Activated CD4-positive, CD25-positive, alpha-beta regulatory T cell treated with anti-CD3 and anti-CD28 coated beads, Interleukin-2, amount 50 U/mL, for 72 hours (primary cell): Measurements from ENCODE around the gene ACVR2B.
A peak's percentile ranks its signal among the peaks of the same experiment; 100 is the strongest.
"Not testable (repeated sequence)": the region's sequence is repeated elsewhere in the genome, so short reads cannot be mapped to it uniquely, and the experiment has no call there.

Experiments used
- DNase-seq: peaks from one replicate; pipeline ENCODE4 v3.0.0; 2021

ACVR2B gene

DNA sequence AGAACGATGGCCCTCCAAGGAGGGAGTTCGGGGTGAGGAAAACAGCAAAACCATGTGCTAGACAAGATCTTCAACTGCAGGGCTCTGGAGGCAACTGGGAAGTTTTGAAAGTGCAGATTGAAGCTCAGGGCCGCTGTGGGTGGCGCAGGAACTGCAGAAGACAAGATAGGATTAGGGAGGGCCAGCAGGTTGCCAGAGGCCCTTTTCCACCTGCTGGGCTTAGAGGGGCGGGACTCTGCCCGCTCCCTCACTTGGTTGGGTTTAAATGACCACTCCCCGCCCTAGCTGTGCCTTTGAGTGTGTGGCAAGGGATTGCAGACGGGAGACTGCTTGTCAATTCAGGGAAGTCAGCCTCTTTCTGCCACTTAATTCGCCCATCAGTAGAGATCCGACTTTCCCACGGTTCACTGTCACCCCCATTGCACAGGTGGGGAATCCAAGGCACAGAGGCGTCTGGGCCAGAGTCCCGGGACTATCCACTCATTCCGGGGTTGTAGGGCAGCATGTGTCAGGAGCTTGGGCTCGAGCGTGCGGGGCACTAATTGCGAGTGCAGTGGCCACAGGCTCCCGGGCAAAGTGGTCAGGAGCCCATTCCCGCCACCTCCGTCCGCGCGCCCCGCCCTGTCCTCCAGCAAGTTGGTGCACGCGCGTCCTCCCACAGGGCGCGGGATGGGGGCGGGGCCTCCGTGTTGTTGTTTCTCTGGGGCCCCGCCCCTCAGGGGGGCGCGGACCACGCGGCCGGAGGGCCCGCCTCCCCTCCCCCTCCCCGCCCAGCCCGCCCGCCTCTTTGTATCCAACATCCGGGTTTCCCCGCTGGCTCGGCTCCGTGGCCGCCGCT lies at the start of gene ACVR2B:
Gene ACVR2B (plus strand): TSS at position 816 of the 838 bp plus-strand sequence. CDS start 433 bp downstream, outside the sequence.
- DNase-seq, result peak; percentile 70

DNA sequence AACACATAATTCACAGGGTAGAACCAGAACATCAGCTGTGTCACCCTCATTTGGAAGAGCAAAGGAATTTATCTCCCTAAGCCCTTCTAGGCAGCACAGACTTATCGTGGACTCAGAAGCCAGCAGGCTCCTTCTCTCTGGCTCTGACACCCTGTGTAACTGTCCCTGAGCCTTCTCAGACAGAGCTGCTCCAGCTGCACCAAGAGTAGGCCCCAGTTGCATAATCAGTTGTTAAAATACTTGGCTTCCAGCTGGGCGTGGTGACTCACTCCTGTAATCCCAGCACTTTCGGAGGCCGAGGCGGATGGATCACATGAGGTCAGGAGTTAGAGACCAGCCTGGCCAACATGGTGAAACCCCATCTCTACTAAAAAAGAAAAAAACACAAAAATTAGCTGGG lies 49.4 kb upstream of the ACVR2B start:
- DNase-seq, result no peak

GRCh38 chr3:38411591-38411990 lies 42.1 kb upstream of the ACVR2B start:
- no peak for DNase-seq

DNA sequence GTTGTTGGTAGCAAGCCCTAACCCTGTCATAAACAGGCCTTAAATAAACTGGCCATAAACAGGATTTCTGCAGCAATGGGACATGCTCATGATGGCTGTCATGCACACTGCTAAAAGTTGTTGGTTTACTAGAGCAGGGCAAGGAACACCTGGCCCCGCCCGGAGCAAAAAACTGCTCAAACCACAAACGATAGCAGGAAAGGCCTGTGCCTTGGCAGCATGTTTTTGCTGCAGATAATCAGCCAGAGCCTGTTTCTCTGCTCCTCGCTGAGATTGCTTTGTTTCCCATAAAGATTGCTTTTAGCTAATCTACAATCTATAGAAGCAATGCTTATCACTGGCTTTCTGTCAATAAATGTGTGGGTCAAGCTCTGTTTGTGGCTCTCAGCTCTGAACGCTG lies 32.9 kb upstream of the ACVR2B start:
- DNase-seq, result not testable (repeated sequence)

DNA sequence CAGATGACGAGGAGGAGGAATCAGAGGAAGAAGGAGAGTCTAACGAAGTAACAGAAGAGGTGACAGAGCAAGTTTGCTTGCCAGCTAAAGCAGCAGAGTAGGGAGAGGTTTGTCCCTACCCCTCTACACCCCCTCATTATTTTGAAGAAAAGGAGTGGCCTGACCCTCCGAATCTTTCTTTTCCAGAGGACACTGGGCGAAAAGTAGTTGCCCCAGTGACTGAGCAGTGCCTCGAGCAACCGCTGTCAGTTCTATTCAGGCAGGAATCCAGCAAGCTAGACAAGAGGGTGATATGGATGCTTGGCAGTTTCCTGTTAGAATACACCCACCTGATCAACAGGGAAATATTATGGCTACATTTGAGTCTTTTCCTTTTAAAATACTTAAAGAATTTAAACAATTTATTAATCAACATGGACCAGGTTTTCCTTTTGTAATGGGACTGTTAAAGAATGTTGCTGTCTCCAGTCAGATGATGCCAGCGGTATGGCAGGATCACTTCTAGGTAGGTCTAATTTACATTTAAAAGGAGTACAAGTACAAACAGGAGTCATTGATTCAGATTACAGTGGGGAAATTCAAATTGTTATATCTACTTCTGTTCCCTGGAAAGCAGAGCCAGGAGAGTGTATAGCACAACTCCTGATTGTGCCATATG lies 31.9 kb upstream of the ACVR2B start:
- DNase-seq, result no peak

DNA sequence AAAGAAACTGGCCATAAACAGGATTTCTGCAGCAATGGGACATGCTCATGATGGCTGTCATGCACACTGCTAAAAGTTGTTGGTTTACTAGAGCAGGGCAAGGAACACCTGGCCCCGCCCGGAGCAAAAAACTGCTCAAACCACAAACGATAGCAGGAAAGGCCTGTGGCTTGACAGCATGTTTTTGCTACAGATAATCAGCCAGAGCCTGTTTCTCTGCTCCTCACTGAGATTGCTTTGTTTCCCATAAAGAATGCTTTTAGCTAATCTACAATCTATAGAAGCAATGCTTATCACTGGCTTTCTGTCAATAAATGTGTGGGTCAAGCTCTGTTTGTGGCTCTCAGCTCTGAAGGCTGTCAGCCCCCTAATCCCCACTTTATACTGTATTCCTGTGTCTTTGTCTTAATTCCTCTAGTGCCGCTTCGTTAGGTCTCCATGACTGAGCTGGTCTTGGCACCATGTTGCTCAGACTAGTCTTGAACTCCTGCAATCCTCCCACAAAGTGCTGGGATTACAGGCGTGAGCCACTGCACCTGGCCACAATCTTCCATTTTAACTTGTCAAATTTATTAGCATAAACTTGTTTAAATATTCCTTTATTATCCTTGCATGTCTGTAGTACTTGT lies 26.8 kb upstream of the ACVR2B start:
- DNase-seq, result not testable (repeated sequence)

DNA sequence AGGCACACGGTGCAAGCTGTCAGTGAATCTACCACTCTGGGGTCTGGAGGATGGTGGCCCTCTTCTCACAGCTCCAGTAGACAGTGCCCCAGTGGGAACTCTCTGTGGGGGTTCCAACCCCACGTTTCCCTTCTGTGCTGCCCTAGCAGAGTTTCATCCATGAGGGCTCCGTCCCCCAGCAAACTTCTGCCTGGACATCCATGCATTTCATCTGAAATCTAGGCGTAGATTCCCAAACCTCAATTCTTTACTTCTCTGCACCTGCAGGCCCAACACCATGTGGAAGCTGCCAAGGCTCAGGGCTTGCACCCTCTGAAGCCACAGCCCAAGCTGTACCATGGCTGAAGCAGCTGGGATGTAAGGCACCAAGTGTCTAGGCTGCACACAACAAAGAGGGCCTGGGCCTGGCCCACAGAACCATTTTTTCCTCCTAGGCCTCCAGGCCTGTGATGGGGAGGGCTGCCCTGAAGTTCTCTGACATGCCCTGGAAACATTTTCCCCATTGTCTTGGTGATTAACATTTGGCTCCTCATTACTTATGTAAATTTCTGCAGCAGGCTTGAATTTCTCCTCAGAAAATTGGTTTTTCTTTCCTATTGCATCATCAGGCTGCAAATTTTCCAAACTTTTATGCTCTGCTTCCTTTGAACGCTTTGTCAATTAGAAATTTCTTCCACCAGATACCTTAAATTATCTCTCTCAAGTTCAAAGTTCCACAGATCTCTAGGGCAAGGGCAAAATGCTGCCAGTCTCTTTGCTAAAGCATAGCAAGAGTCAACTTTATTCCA lies 20.6 kb upstream of the ACVR2B start:
- DNase-seq, result not testable (repeated sequence)

DNA sequence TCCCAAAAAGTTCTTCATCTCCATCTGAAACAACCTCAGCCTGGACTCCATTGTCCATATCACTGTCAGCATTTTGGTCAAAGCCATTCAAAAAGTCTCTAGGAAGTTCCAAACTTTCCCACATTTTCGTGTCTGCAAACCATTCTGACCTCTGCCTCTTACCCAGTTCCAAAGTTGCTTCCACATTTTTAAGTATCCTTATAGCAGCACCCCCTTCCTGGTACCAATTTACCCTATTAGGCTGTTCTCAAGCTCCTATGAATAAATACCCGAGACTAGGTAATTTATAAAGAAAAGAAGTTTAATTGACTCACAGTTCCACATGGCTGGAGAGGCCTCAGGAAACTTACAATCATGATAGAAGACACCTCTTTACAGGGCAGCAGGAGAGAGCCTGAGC lies 20.0 kb upstream of the ACVR2B start:
- DNase-seq, result not testable (repeated sequence)

- DNase-seq, result not testable (repeated sequence)
Measured at GRCh38 chr3:38438436-38439069, 15.1 kb upstream of the ACVR2B start.

- not testable (repeated sequence) for DNase-seq
Measured at GRCh38 chr3:38443205-38443604, 10.5 kb upstream of the ACVR2B start.

- DNase-seq, result no peak
Measured at GRCh38 chr3:38446085-38446686, 7.5 kb upstream of the ACVR2B start.

DNA sequence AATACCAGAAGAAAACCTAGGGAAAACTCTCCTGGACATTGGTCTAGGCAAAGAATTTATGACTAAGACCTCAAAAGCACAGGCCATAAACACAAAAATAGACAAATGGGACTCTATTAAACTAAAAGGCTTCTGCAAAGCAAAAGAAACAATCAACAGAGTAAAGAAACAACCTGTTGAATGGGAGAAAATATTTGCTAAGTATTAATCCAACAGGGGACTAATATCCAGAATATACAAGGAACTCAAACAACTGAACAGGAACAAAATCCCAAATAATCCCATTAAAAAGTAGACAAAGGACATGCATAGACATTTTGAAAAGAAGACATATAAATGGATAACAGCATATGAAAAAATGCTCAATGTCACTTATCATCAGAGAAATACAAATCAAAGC lies 6.9 kb upstream of the ACVR2B start:
- no peak for DNase-seq

DNA sequence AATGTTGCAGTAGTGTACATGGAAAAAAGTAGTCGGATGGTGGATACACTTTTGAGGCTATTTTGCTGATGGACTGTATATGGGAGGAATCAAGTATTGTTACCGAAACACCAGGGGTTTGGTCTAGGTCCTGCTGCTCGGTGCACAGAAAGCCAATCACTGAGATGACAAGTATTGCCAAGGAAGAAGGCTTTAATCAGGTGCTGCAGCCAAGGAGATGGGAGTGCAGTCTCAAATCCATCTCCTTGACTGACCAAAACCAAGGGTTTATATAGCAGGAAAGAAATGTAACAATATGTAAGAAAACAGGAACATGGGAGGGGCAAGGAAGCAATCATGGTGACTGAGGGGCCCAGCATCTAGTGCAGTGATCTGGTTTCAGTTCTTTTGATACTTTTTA lies 2.8 kb upstream of the ACVR2B start:
- DNase-seq, result no peak

DNA sequence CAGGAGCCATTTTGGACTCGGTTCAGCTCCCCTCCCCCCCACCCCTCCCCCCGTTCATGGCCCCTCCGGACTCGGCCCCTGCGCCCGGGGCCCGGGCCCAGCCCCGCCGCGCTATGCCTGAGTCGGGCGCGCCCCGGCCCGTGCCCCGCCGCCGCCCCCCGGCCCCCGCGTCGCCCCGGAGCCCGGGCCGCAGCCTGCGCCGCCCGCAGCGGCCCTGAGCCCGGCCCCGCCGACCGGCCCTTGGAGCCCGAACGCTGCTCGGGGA lies 155 bp downstream of the ACVR2B start:
- no peak for DNase-seq

DNA sequence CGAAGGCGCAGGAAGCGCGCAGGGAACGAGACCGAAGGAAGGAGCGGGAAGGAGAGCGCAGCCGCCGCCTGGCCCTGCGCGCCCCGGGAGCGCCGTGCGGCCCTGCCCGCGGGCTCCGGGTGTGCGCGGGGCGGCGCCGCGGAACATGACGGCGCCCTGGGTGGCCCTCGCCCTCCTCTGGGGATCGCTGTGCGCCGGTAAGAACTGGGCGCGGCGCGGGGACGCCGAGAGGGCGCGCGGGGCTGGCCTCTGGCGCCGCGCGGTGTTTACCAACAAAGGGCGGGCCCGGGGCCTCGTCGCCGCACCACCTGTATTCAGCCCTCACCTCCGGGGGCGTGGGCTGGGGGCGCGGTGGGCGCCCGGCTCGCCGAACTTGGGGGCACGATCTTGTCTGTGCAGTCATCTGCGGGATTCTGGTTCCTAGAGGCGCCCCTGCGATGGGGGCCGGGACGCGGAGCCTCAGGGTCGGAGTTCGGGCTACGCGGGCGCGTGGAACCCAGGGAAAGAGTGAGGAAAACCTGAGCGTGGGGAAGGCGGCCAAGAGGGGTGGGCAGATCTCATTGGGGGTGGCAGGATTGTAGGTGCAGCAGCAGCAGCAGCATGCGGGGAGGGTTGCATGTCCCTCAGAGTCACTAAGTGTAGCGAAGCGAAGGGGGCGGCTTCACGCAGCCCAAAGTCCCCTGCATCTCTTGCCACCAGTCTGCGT lies 641 bp downstream of the ACVR2B start:
- DNase-seq, result peak; percentile 49

DNA sequence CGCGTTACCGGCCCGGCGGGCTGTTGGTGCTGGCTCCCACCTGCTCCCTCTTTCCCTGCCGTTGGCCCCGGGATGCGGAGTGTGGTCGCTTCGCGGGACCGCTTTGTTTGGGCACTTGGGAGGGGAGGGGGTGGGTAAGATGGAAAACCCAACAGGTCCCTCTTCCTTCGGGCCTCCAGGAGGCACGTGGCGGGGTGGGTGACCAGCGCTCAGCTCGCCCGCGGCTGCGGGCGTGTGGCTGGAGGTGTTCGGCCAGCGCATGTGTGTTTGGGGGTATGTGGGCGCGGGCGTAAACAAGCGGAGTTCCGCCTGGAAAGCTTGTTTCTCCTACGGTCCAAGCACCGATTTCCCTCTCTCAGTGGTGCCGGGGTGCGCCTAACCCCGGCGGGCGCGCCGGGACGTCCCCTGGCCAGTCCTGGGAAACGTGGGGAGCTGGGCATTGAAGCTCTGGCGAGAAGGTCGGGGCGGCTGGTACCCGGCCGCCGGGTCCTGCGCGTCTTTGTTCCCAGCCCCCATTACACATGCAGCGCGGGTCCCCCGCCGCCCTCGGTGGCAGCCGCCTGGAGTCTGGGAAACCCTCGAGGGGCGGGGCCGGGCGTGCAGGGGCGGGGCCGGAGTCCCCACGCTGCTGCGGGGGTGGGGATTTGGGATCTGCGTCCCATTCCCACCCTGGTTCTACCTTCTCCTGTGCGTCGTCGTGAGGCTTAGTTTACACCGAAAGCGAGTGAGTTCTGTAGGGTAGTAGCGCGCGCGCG lies 1.4 kb downstream of the ACVR2B start:
- DNase-seq, result peak; percentile 53

GRCh38 chr3:38455639-38456430 lies 2.1 kb downstream of the ACVR2B start:
- no peak for DNase-seq

DNA sequence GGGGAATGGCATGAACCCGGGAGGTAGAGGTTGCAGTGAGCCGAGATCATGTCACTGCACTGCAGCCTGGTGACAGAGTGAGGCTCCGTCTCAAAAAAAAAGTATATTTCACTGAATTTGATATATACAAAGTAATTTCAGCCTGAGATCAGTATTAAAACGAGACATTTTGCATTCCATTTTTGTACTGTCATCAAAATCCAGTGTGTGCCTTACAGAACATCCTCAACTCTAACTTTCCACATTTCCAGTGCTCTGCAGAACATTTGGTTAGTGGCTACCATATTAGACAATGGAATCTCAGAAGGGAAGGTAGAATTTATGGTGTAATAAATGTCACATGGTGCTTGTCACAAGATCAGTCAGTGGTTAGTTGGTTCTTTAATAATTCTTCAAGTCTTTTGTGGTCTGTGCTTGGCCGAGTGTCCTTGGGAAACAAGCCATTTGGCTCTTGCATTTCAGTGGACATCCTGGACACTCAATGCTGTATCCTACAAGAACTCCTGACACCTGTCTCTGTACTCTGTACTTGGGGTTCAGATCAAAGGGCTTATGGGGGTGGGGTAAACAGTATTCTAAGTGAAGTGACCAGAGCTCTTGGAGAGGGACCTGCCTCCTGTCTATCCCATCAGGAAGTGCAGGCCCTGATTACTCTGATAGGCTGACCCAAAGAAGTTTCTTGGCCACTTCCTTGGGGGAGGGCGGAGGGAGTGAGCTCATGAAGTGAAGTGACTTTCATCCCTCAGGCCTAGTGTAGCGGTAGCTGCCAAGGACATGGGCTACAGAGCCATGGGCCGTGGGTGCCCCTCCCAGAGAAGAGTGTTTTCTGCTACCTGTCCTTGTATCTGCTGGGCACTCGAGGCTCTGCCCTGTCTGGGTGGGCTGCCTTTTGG lies 3.7 kb downstream of the ACVR2B start:
- no peak for DNase-seq
